ENCODE measurements around the gene CPNE6. TPM values are rescaled to one million over a fixed set of nuclear protein-coding genes. Genes with fewer than 3 reads are reported as not detected.

The CPNE6 gene
- total RNA-seq, 1 experiment from 2014 or later, result not detected

DNA sequence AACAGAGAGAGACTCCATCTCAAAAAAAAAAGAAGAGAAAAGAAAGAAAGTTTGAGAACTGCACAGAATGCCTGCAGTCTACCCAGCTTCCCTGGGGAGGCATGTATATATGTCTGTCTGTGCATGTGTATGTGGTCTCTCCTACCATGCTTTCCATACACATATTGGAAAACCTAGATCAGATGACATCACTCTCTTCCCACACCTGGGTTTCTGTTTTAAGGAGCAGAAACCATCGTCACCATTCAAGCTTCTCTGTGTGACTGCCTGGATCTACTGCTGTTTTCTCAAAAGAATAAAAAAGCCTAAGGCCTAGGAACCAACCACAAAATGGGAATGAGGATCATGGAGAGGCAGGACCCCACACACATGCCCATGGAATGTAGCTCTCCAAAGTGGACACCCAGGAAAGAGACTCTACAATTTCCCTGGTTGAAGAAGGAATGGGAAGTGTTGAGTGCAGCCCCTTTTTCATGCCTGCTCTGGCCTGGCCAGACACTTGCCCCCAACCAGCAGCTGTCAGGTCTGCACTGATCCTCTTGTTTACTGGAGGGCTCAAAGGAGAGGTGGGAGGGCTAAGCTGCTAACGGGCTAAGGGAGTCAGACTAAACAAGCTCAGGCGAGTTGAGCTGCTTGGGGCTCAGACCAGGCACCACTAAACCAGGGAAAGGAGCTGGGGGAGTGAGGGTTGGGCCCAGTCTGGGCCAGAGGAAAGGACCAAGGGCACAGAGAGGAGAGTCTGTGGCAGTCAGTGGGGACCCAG is 15.0 kb downstream of the CPNE6 start:
- no peak overlapping the region; a peak in 1 of 7 replicates for H3K27ac Mint-ChIP-seq
- no peak overlapping the region for H2BK12ac ChIP-seq (ENCODE audit: insufficient read length, low read depth, low read length)
- H3K79me2 ChIP-seq (ENCODE audit: insufficient read depth, low read length), result no peaks in the 10 kb centered on the region
- no peaks in the 10 kb centered on the region for H3K9me3 ChIP-seq (ENCODE audit: control insufficient read depth, low read depth, low read length)
- no peak overlapping the region for H3K4me2 ChIP-seq (ENCODE audit: insufficient read depth, insufficient read length, low read length)
- H4K5ac ChIP-seq (ENCODE audit: insufficient read length, low read depth, low read length), result no peak overlapping the region
- H3K56ac ChIP-seq (ENCODE audit: insufficient read length, low read depth, low read length), result no peak overlapping the region
- TF ChIP-seq, protein P1, sequence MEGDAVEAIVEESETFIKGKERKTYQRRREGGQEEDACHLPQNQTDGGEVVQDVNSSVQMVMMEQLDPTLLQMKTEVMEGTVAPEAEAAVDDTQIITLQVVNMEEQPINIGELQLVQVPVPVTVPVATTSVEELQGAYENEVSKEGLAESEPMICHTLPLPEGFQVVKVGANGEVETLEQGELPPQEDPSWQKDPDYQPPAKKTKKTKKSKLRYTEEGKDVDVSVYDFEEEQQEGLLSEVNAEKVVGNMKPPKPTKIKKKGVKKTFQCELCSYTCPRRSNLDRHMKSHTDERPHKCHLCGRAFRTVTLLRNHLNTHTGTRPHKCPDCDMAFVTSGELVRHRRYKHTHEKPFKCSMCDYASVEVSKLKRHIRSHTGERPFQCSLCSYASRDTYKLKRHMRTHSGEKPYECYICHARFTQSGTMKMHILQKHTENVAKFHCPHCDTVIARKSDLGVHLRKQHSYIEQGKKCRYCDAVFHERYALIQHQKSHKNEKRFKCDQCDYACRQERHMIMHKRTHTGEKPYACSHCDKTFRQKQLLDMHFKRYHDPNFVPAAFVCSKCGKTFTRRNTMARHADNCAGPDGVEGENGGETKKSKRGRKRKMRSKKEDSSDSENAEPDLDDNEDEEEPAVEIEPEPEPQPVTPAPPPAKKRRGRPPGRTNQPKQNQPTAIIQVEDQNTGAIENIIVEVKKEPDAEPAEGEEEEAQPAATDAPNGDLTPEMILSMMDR (conservative IDR thresholded peaks at IDR 0.05), result no peak
- peaks cover 4% of the 10 kb centered on the region for H3K23me2 ChIP-seq (ENCODE audit: insufficient read length, low read depth, low read length, poor library complexity, severe bottlenecking)
- no peak overlapping the region; the same call in 1 of the 2 replicates for H3K14ac ChIP-seq (ENCODE audit: insufficient read depth, low read length)
- DNase-seq, result no peak
- no peaks in the 10 kb centered on the region; a peak in 1 of 7 replicates for H3K36me3 Mint-ChIP-seq (ENCODE audit: insufficient read depth in 1 of 3, low read depth in 3 of 3)
- no CpG with 5 or more reads among the region's 3 CpGs for WGBS (ENCODE audit: extremely low coverage, insufficient read length, low lambda C conversion rate)
- H3K23ac ChIP-seq (ENCODE audit: insufficient read length, low read depth, low read length), result no peak overlapping the region
- no peak overlapping the region for H3T11ph ChIP-seq (ENCODE audit: low read length)
- H2AK5ac ChIP-seq (ENCODE audit: insufficient read length, low read length), result no peak overlapping the region
- H2BK120ac ChIP-seq (ENCODE audit: low read depth, low read length, poor library complexity, severe bottlenecking), result no peak overlapping the region
- H3K4me3 Mint-ChIP-seq, result no peak overlapping the region
- H3K9me3 Mint-ChIP-seq, result no peaks in the 10 kb centered on the region
- no peaks in the 10 kb centered on the region for H3K79me1 ChIP-seq (ENCODE audit: insufficient read depth, low read depth, low read length, poor library complexity, severe bottlenecking)
- H4K91ac ChIP-seq (ENCODE audit: insufficient read length, low read depth, low read length), result no peak overlapping the region
- H2BK20ac ChIP-seq (ENCODE audit: low read depth, low read length, poor library complexity, severe bottlenecking), result no peak overlapping the region
- no peak overlapping the region for H2BK5ac ChIP-seq (ENCODE audit: insufficient read length, low read length)
- H2AFZ ChIP-seq (ENCODE audit: low read length), result no peak overlapping the region
- H3K27me3 Mint-ChIP-seq (ENCODE audit: low read depth), result peaks cover 24% of the 10 kb centered on the region
- H3K18ac ChIP-seq (ENCODE audit: insufficient read length, low read depth, low read length), result no peak overlapping the region
- H3K4me1 ChIP-seq (ENCODE audit: insufficient read depth, low read length), result no peaks in the 10 kb centered on the region
- H3K4me1 Mint-ChIP-seq, result peaks cover 12 to 26% of the 10 kb centered on the region in 2 experiments
- H3K27me3 ChIP-seq (ENCODE audit: insufficient read depth, low read length), result no peaks in the 10 kb centered on the region; the same call in 1 of the 2 replicates
- H3K27ac ChIP-seq (ENCODE audit: insufficient read length, low read depth, low read length), result no peak overlapping the region
- no peak overlapping the region for H4K8ac ChIP-seq (replicated peaks; ENCODE audit: insufficient read length, low read depth, low read length)
- H4K20me1 ChIP-seq (ENCODE audit: control insufficient read depth, insufficient read depth, insufficient read length), result no peaks in the 10 kb centered on the region
- H3K9ac ChIP-seq (ENCODE audit: extremely low read depth, insufficient read length, low read length), result no peak overlapping the region
- H2BK15ac ChIP-seq (ENCODE audit: low read depth, low read length), result no peak overlapping the region
- no peak overlapping the region for H3K4ac ChIP-seq (ENCODE audit: low read depth, low read length)

Data from H9 (cell line).